CD4-positive, alpha-beta T cell treated with Interleukin-15 for 1 hour (primary cell): ENCODE results near the gene SSH2.

Experiments used
- DNase-seq: peaks from one replicate; pipeline ENCODE4 v3.0.0-alpha.2; 2020

SSH2 gene

GRCh38 chr17:29650396-29650795 lies 279.6 kb downstream of the SSH2 start:
- no peak for DNase-seq

GRCh38 chr17:29649359-29649758 lies 280.7 kb downstream of the SSH2 start:
- no peak for DNase-seq

- no peak for DNase-seq
These were observed 282.0 kb downstream of the SSH2 start for GRCh38 chr17:29648005-29648404.

GRCh38 chr17:29645515-29646051 lies 284.4 kb downstream of the SSH2 start:
- no peak for DNase-seq

- no peak for DNase-seq
These were observed 286.2 kb downstream of the SSH2 start for GRCh38 chr17:29643817-29644160.

- DNase-seq, result no peak
These were observed 287.8 kb downstream of the SSH2 start for GRCh38 chr17:29642171-29642611.

GRCh38 chr17:29640981-29641642 lies 288.9 kb downstream of the SSH2 start:
- DNase-seq, result no peak

GRCh38 chr17:29640413-29640812 lies 289.6 kb downstream of the SSH2 start:
- DNase-seq, result no peak

- no peak for DNase-seq
These were observed 296.1 kb downstream of the SSH2 start for GRCh38 chr17:29633886-29634285.

- DNase-seq, result no peak
These were observed 299.3 kb downstream of the SSH2 start for GRCh38 chr17:29630630-29631193.

- no peak for DNase-seq
These were observed 300.2 kb downstream of the SSH2 start for GRCh38 chr17:29629839-29630238.

- DNase-seq, result no peak
These were observed 301.4 kb downstream of the SSH2 start for GRCh38 chr17:29628644-29629043.

GRCh38 chr17:29627951-29628350 lies 302.1 kb downstream of the SSH2 start:
- no peak for DNase-seq

- DNase-seq, result no peak
These were observed 304.8 kb downstream of the SSH2 start for GRCh38 chr17:29625037-29625750.

GRCh38 chr17:29624586-29624985 lies 305.4 kb downstream of the SSH2 start:
- no peak for DNase-seq

- DNase-seq, result no peak
These were observed 306.8 kb downstream of the SSH2 start for GRCh38 chr17:29623283-29623647.

- DNase-seq, result peak; percentile 60
These were observed 307.4 kb downstream of the SSH2 start, which contains the start of gene CORO6 for GRCh38 chr17:29622337-29623282. Gene CORO6 (minus strand): TSS chr17:29622912. CDS start chr17:29621421, 1,491 bp downstream.

GRCh38 chr17:29621751-29622194 lies 308.3 kb downstream of the SSH2 start:
- DNase-seq, result no peak

- no peak for DNase-seq
These were observed 309.1 kb downstream of the SSH2 start for GRCh38 chr17:29620779-29621500.

GRCh38 chr17:29620271-29620670 lies 309.8 kb downstream of the SSH2 start:
- DNase-seq, result no peak

GRCh38 chr17:29619251-29619650 lies 310.8 kb downstream of the SSH2 start:
- no peak for DNase-seq
